Spinal cord (tissue), 10 donors: Measurements from ENCODE around the gene CKAP2. TPM values are rescaled to one million over a fixed set of nuclear protein-coding genes. Genes with fewer than 3 reads are reported as not detected.
A peak's percentile ranks its signal among the peaks of the same experiment; 100 is the strongest.
"Not testable (repeated sequence)": the region's sequence is repeated elsewhere in the genome, so short reads cannot be mapped to it uniquely, and the experiment has no call there.

Experiments
- DNase-seq, 6 donors: peaks; one replicate each; pipeline versions ENCODE4 v3.0.0 to v3.0.0-alpha.2; 2013 to 2015; ENCODE audit warnings: low spot score in 6 of 6, low read depth in 4 of 6
- H3K27ac ChIP-seq: one replicate; pipeline ENCODE4 v1.5.1; 2013; ENCODE audit warnings: low read depth, low read length, control low read depth
- H3K27me3 ChIP-seq: one replicate; pipeline ENCODE4 v1.6.1; 2013; ENCODE audit warnings: low read length; ENCODE audit not compliant: control insufficient read depth, insufficient read depth
- H3K36me3 ChIP-seq: one replicate; pipeline ENCODE4 v1.6.1; 2013; ENCODE audit warnings: low read length; ENCODE audit not compliant: control insufficient read depth, insufficient read depth
- H3K4me1 ChIP-seq: one replicate; pipeline ENCODE4 v1.6.1; 2013; ENCODE audit warnings: low read length; ENCODE audit not compliant: control insufficient read depth, insufficient read depth
- H3K4me3 ChIP-seq: one replicate; pipeline ENCODE4 v1.5.1; 2013; ENCODE audit warnings: low read depth, low read length, control low read depth
- H3K9me3 ChIP-seq: one replicate; pipeline ENCODE4 v1.6.1; 2013; ENCODE audit warnings: low read length; ENCODE audit not compliant: control insufficient read depth, insufficient read depth
- WGBS: methylation state at CpG from one replicate; pipeline ENCODE4 v1.1.5; 2013; ENCODE audit warnings: missing lambda C conversion rate; ENCODE audit not compliant: insufficient coverage; 5-methylcytosine and 5-hydroxymethylcytosine counted together
- polyA plus RNA-seq, 2 donors: library from polyadenylated mRNA; unstranded; fragments of 120-200 nt; gene quantifications; one replicate each; pipeline ENCODE4 v1.2.1, GENCODE V29; 2013; ENCODE audit not compliant: insufficient read length in 2 of 2
- total RNA-seq, 2 donors: library from RNA; depleted of rRNA in 1 of 2; stranded (reverse); fragments of 120-200 nt in 1 of 2; fragments of >200 nt in 1 of 2; gene quantifications; one replicate each; pipeline versions ENCODE4 v1.2.3 to v1.2.4, GENCODE V29; 2013 to 2014
- donor health status: healthy.

Gene CKAP2
- total and polyA plus RNA-seq, 4 donors, result 29.8 to 55.4 (median 39.5) TPM

DNA sequence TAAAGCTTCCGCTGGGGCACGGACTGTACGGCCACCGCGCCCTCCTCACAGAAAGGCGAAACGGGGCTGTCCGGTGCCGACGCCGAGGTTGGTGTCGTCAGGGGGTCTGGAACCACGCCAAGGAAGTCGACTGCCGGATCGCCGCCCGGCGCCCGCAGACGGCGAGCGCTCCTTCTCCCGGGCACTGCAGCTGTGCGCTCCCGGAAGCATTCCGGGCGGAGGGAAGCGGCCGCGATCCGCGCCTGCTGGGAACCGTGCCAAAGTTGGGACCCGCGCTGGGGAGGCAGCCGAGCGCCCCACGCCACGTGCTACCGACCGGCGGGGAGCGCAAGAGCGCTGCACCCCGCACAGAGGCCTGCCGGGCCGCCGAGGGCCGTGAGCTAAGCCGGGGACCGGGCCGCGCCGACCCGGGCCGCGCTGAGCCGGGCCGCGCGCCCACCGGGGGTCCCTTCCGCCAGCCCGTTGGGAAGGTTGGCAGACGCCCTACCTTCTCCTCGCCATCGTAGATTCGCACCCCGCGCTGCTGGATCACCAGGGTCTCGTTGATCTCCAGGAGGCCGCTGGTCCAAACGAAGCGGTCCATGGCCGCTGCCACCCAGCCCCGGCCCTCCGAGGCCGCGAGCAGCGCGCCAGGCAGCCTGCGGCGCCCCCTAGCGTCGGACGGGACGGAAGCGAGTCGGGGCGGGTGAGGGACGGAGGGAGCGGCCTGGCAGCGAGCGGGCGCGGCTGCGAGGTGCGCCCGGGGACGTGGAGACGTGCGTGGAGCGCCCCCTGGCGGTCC lies 5.1 kb upstream of the CKAP2 start, which contains the start of gene VPS36:
VPS36 (minus strand) TSS at position 623 of the 781 bp plus-strand sequence; CDS start at position 583, 40 bp downstream.
- Histone ChIP-seq H3K27ac (peak within 1 kb of the TSS; percentile 76), H3K9me3 (no peaks in the 10 kb centered on the region), H3K4me3 (peak within 1 kb of the TSS; percentile 57), H3K36me3 (peaks cover under 1% of the 10 kb centered on the region), H3K4me1 (peaks cover 16% of the 10 kb centered on the region), H3K27me3 (no peaks in the 10 kb centered on the region)
- DNase-seq, result peak; percentile 91 to 99 (median 96)
- under 1% methylated on average over 105 of the region's 105 CpGs for WGBS

DNA sequence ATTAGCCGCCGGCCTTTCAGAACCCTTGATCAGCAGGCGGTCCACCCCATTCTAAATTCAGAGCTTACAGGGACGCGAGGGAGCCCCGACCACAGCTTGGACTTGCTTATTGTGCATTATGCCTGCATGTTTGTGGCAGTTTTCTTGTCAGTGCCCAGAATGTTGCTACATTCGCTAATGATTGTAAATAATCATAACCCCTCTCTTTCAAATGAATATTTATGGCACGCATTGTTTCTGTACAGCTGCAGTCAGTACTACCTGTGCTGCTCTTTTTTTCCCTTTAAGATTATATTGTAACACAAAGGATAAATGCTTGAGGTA lies 4.5 kb upstream of the CKAP2 start:
- no peak for DNase-seq
- Histone ChIP-seq H3K4me3 (peak overlapping the region; percentile 47), H3K4me1 (peaks cover 16% of the 10 kb centered on the region), H3K27me3 (no peaks in the 10 kb centered on the region), H3K9me3 (no peaks in the 10 kb centered on the region), H3K36me3 (no peaks in the 10 kb centered on the region), H3K27ac (no peak overlapping the region)
- WGBS, result 0% methylated on average over 6 of the region's 8 CpGs

DNA sequence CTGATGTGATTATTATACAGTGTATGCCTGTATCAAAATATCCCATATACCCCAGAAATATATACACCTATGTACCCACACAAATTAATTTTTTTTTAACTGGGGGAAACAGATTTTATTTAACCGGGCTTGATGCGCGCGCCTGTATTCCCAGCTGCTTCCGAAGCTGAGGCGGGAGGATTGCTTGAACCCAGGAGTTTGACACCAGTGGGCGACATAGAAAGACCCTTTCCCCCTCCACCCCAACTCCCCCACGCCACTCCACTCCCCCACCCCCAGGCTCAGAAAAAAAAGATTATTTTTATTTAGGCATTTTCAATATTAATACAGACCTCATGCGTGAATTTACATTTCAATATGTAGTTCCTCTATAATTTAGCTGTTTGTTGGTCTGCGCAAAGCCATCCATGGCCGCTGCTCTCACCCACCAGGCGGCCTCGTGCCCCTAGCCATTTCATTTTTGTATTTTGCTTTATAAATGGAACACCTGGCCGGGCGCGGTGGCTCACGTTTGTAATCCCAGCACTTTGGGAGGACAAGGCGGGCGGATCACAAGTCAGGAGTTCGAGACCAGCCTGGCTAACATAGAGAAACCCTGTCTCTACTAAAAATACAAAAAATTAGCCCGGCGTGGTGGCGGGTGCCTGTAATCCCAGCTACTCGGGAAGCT lies 4.0 kb upstream of the CKAP2 start:
- no peaks in the 10 kb centered on the region for H3K27me3 ChIP-seq
- H3K27ac ChIP-seq, result no peak overlapping the region
- DNase-seq, result no peak
- H3K36me3 ChIP-seq, result no peaks in the 10 kb centered on the region
- no peaks in the 10 kb centered on the region for H3K9me3 ChIP-seq
- H3K4me3 ChIP-seq, result peak overlapping the region; percentile 47
- 95% methylated on average over 13 of the region's 24 CpGs for WGBS
- H3K4me1 ChIP-seq, result peaks cover 16% of the 10 kb centered on the region

GRCh38 chr13:52452470-52452869 lies 2.8 kb upstream of the CKAP2 start:
- Histone ChIP-seq H3K9me3 (no peaks in the 10 kb centered on the region), H3K4me3 (no peak overlapping the region), H3K4me1 (peaks cover 19% of the 10 kb centered on the region), H3K27me3 (no peaks in the 10 kb centered on the region), H3K27ac (no peak overlapping the region), H3K36me3 (no peaks in the 10 kb centered on the region)
- no peak for DNase-seq
- WGBS, result 100% methylated on average over 1 of the region's 2 CpGs

- Histone ChIP-seq H3K9me3 (no peaks in the 10 kb centered on the region), H3K4me1 (peaks cover 11% of the 10 kb centered on the region), H3K27me3 (no peaks in the 10 kb centered on the region), H3K27ac (peak overlapping the region; percentile 98), H3K36me3 (peaks cover 3% of the 10 kb centered on the region), H3K4me3 (peak overlapping the region; percentile 81)
- peak in 2 of 6 donors; percentile 29 to 34 for DNase-seq
- WGBS, result 29% methylated on average over 3 of the region's 8 CpGs
Observed at GRCh38 chr13:52454459-52454819, 839 bp upstream of the CKAP2 start.

DNA sequence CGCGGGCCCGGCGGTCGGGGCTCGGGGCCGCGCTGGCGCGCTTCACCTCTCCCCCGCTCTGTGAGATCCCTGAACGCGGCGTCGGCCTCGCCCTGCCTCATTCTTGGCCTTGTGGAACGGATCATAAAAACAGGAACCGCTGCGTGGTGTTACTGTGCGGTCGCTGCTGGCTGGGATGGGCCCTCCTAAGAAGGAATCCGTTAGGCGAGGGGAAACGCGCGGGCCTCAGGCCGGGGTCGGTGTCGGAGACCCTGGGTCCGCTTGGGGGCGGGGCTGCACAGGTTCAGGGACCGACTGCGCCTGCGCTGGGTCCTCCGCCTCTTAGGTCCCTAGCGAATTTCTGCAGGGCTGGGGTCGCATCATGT lies 381 bp downstream of the CKAP2 start:
- Histone ChIP-seq H3K9me3 (no peaks in the 10 kb centered on the region), H3K36me3 (peaks cover 11% of the 10 kb centered on the region), H3K27ac (peak overlapping the region; percentile 98), H3K4me1 (peaks cover 10% of the 10 kb centered on the region), H3K4me3 (peak overlapping the region; percentile 81), H3K27me3 (no peaks in the 10 kb centered on the region)
- peak; percentile 63 to 96 (median 80) for DNase-seq
- 0% methylated on average over 35 of the region's 37 CpGs for WGBS

GRCh38 chr13:52459668-52460067 lies 4.4 kb downstream of the CKAP2 start:
- peaks cover 3% of the 10 kb centered on the region for H3K4me1 ChIP-seq
- 67% methylated on average over 3 of the region's 6 CpGs for WGBS
- H3K36me3 ChIP-seq, result peaks cover 11% of the 10 kb centered on the region
- H3K27ac ChIP-seq, result no peak overlapping the region
- H3K9me3 ChIP-seq, result no peaks in the 10 kb centered on the region
- no peak overlapping the region for H3K4me3 ChIP-seq
- no peak for DNase-seq
- H3K27me3 ChIP-seq, result no peaks in the 10 kb centered on the region

DNA sequence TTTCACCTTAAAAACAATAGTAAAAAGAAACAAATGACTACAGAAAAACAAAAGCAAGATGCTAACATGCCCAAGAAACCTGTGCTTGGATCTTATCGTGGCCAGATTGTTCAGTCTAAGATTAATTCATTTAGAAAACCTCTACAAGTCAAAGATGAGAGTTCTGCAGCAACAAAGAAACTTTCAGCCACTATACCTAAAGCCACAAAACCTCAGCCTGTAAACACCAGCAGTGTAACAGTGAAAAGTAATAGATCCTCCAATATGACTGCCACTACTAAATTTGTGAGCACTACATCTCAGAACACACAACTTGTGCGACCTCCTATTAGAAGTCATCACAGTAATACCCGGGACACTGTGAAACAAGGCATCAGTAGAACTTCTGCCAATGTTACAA lies 6.0 kb downstream of the CKAP2 start:
- no peaks in the 10 kb centered on the region for H3K9me3 ChIP-seq
- no peak overlapping the region for H3K4me3 ChIP-seq
- peaks cover 11% of the 10 kb centered on the region for H3K36me3 ChIP-seq
- H3K4me1 ChIP-seq, result peaks cover 3% of the 10 kb centered on the region
- no peak for DNase-seq
- no peaks in the 10 kb centered on the region for H3K27me3 ChIP-seq
- H3K27ac ChIP-seq, result no peak overlapping the region
- WGBS, result 83% methylated on average over 1 of the region's 3 CpGs

- DNase-seq, result no peak
- Histone ChIP-seq H3K9me3 (no peaks in the 10 kb centered on the region), H3K27me3 (no peaks in the 10 kb centered on the region), H3K36me3 (peaks cover 14% of the 10 kb centered on the region), H3K27ac (no peak overlapping the region), H3K4me1 (no peaks in the 10 kb centered on the region), H3K4me3 (no peak overlapping the region)
- 75% methylated on average over 2 of the region's 4 CpGs for WGBS
Observed at GRCh38 chr13:52463526-52463925, 8.2 kb downstream of the CKAP2 start.

GRCh38 chr13:52468487-52468886 lies 13.2 kb downstream of the CKAP2 start:
- DNase-seq, H3K27me3 ChIP-seq, H3K9me3 ChIP-seq, H3K4me1 ChIP-seq, H3K27ac ChIP-seq, H3K36me3 ChIP-seq, H3K4me3 ChIP-seq: not testable (repeated sequence)
- no CpG with 5 or more reads among the region's 2 CpGs for WGBS
